IPS DF 6.9 (cell line): ENCODE results near the gene PKP1.

Experiments used
- DNase-seq: peaks from one replicate; pipeline ENCODE4 v3.0.0-alpha.2; 2013; ENCODE audit warnings: low read depth, low spot score
- H3K27ac ChIP-seq: one replicate; pipeline ENCODE4 v1.5.1; 2013; ENCODE audit warnings: low read length, control low read depth
- H3K27me3 ChIP-seq: 2 replicates; pipeline ENCODE4 v1.6.1; 2013; ENCODE audit warnings: mild to moderate bottlenecking, low read length; ENCODE audit not compliant: control insufficient read depth, insufficient read depth
- H3K36me3 ChIP-seq: 2 replicates; pipeline ENCODE4 v1.6.1; 2013; ENCODE audit warnings: low read length; ENCODE audit not compliant: control insufficient read depth, insufficient read depth
- H3K4me1 ChIP-seq: 2 replicates; pipeline ENCODE4 v1.6.1; 2013; ENCODE audit warnings: low read length; ENCODE audit not compliant: control insufficient read depth, insufficient read depth
- H3K4me3 ChIP-seq: 2 replicates; pipeline ENCODE4 v1.5.1; 2013; ENCODE audit warnings: mild to moderate bottlenecking, low read length
- H3K9me3 ChIP-seq: 2 replicates; pipeline ENCODE4 v1.6.1; 2013; ENCODE audit warnings: low read length, inconsistent platforms; ENCODE audit not compliant: control insufficient read depth, insufficient read depth
- WGBS: extraction: QIAGEN DNeasy Blood & Tissue Kit; methylation state at CpG from one replicate; pipeline ENCODE4 v1.1.7; 2013; ENCODE audit warnings: mixed read lengths, missing lambda C conversion rate; ENCODE audit not compliant: insufficient read length, insufficient coverage; 5-methylcytosine and 5-hydroxymethylcytosine counted together

Gene PKP1

DNA sequence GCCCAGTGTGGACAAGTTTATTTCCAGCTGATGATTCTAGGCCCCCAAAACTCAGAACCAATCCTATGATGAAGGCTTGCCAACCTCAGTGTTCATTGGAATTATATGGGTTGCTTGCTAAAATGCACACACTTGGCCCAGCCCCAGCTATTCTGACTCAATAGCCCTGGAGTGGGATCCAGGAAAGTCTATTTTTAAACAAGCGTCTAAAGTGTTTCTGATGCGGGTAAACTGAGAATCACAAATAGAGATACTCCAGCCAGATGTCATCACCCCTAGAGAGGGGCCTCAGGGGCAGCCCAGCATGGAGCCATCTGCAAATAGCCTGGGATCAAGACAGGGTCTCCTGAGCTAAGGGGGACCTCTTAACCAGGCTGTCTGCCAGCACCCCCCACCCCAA is 46.0 kb downstream of the PKP1 start:
- no peak for DNase-seq

DNA sequence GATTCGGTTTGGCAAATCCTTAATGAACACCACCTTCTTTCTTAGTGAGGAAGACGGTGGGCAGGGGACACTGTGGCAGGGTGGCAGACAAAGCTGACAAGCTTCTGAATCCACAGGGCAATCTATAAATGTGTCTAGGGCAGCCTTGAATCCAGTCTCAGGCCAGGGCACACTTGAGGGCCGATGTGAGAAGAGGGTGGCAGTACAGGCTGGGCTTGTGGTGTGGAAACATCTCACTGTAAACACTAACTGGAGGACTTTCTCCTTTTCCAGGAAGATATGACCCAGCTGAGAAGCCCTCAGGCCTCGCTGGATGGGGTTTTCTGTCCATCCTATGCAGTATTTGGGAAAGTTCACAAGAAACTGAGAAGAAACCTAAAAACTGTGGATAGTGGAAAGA is 46.5 kb downstream of the PKP1 start:
- no peaks in the 10 kb centered on the region for H3K27me3 ChIP-seq
- DNase-seq: no peak
- no peak overlapping the region for H3K4me3 ChIP-seq
- no peaks in the 10 kb centered on the region for H3K4me1 ChIP-seq
- H3K9me3 ChIP-seq: no peaks in the 10 kb centered on the region
- no peaks in the 10 kb centered on the region for H3K36me3 ChIP-seq
- WGBS: no CpG with 5 or more reads among the region's 4 CpGs
- H3K27ac ChIP-seq: no peak overlapping the region

More for the DNA sequence above, 46.0 kb downstream of the PKP1 start:
- Histone ChIP-seq H3K9me3 (no peaks in the 10 kb centered on the region), H3K4me1 (no peaks in the 10 kb centered on the region), H3K27me3 (no peaks in the 10 kb centered on the region), H3K27ac (no peak overlapping the region), H3K36me3 (no peaks in the 10 kb centered on the region), H3K4me3 (no peak overlapping the region)
- WGBS: no CpG with 5 or more reads among the region's 2 CpGs

DNA sequence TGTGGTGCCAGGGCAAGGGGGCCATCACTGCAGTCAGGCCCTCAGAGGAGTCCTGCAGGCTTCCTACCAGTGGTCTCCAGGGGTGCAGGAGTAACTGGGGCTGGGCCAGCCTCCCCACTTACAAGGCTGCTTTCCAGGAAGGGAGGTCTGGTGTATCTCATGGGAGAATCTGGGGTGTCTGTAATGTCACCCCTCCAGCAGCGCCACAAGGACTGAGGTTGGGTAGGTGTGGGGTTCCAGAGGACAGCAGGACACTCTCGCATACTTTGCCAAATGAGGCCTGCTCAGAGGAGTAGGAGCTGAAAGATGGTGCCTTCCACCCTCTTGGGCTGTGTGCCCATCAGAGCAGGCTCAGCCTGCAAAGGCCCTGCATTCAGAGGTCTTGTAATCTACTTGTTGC is 47.2 kb downstream of the PKP1 start:
- Histone ChIP-seq H3K4me3 (no peak overlapping the region), H3K27ac (no peak overlapping the region), H3K36me3 (no peaks in the 10 kb centered on the region), H3K9me3 (no peaks in the 10 kb centered on the region), H3K27me3 (no peaks in the 10 kb centered on the region), H3K4me1 (no peaks in the 10 kb centered on the region)
- DNase-seq: no peak
- WGBS: no CpG with 5 or more reads among the region's 2 CpGs

DNA sequence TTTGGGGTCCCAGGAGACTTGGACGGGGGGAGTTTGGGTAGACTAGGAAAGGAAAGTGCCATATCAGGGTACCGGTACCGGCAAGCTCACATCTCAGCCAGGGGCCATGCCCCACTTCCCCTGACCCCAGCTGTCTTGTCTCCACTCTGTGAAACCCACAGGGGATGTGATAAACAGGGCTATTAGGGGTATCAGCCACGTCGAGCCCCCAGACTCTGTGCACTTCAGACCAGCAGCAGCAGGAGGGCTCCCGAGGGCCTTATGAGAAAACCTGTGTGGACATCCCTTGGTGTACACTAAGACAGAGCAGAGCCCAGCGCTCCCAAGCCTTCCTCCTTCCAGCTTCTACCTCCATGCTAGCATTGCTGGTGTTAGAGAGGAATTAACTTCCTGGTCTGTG is 47.9 kb downstream of the PKP1 start:
- no CpG with 5 or more reads among the region's 7 CpGs for WGBS
- Histone ChIP-seq H3K27me3 (no peaks in the 10 kb centered on the region), H3K36me3 (no peaks in the 10 kb centered on the region), H3K4me1 (no peaks in the 10 kb centered on the region), H3K4me3 (no peak overlapping the region), H3K9me3 (no peaks in the 10 kb centered on the region), H3K27ac (no peak overlapping the region)
- DNase-seq: no peak

DNA sequence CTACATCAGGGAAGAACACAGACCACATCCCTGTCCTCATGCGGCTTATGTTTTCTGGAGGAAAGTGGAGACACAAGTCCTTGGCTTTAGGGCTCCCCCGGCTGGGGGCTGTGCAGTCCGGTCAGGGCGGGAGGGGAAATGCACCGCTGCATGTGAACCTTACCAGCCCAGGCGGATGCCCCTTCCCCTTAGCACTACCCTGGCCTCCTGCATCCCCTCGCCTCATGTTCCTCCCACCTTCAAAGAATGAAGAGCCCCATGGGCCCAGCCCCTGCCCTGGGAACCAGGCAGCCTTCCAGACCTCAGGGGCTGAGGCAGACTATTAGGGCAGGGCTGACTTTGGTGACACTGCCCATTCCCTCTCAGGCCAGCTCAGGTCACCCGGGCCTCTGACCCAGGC is 48.7 kb downstream of the PKP1 start:
- Histone ChIP-seq H3K4me3 (no peak overlapping the region), H3K4me1 (no peaks in the 10 kb centered on the region), H3K27me3 (no peaks in the 10 kb centered on the region), H3K27ac (no peak overlapping the region), H3K9me3 (no peaks in the 10 kb centered on the region), H3K36me3 (no peaks in the 10 kb centered on the region)
- DNase-seq: no peak
- no CpG with 5 or more reads among the region's 8 CpGs for WGBS

DNA sequence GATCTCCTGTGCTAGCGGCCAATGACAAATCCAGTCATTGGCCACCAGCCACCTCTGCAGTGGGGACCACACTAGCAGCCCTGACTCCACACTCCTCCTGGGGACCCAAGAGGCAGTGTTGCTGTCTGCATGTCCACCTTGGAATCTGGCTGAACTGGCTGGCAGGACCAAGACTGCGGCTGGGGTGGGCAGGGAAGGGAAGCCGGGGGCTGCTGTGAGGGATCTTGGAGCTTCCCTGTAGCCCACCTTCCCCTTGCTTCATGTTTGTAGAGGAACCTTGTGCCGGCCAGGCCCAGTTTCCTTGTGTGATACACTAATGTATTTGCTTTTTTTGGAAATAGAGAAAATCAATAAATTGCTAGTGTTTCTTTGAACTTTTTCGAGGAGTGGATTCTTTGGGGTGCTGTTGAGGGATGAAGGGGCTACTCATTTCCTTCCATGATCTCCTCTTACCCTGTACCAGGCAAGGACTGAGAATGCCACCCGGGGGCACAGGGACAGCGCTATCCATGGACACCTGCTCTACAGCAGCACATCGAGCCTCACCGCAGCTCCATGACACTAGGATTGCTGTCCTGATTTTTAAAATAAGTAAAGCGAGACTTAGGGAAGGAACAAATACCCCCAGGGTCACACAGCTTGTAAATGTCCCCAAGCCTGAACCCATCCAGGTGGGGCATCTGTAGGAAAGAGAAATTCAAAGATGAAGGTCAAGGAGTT is 49.5 kb downstream of the PKP1 start:
- no peaks in the 10 kb centered on the region for H3K4me1 ChIP-seq
- no peak for DNase-seq
- H3K4me3 ChIP-seq: no peak overlapping the region
- WGBS: no CpG with 5 or more reads among the region's 10 CpGs
- no peaks in the 10 kb centered on the region for H3K27me3 ChIP-seq
- H3K27ac ChIP-seq: no peak overlapping the region
- H3K36me3 ChIP-seq: no peaks in the 10 kb centered on the region
- no peaks in the 10 kb centered on the region for H3K9me3 ChIP-seq

DNA sequence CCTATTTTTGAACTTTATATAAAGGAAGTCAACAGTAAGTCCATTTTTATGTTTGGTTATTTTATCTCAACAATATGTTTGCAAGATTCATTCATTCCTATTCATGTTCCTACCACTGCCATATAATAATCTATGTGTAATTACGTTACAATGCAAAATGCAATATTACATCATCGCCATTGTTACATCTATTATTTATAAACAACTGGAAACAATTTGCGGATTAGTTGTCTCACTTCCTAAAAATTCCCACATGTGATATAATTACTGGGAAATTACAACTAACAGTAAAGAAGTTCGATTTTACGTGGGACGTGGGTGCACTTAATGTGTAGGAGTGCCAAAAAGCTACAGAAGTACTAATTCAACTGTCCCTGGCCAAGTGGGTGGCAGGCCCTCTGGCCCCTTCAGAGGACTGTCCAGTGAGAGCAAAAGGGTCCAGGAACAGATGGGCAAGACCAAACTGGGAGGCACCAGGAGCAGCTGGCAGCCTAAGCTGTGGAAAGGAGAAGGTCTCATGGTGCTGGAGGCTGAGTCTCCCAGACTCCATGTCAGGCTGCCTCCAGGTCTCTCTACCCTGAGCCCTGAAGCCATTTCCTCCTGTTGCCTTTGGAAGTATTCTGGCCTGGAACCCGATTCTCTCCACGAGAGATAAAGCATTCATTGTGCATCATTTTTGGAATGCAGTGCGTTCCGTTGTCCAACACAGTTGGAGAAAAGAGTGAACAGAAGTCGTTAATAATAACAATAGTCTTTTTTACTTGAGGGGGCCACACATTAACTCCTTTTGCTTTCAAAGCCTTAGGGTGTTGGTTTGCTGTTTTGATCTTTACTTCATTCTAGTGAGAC is 51.2 kb downstream of the PKP1 start:
- Histone ChIP-seq H3K9me3 (no peaks in the 10 kb centered on the region), H3K4me1 (no peaks in the 10 kb centered on the region), H3K27me3 (no peaks in the 10 kb centered on the region), H3K27ac (no peak overlapping the region), H3K36me3 (no peaks in the 10 kb centered on the region), H3K4me3 (no peak overlapping the region)
- no peak for DNase-seq
- no CpG with 5 or more reads among the region's 11 CpGs for WGBS

DNA sequence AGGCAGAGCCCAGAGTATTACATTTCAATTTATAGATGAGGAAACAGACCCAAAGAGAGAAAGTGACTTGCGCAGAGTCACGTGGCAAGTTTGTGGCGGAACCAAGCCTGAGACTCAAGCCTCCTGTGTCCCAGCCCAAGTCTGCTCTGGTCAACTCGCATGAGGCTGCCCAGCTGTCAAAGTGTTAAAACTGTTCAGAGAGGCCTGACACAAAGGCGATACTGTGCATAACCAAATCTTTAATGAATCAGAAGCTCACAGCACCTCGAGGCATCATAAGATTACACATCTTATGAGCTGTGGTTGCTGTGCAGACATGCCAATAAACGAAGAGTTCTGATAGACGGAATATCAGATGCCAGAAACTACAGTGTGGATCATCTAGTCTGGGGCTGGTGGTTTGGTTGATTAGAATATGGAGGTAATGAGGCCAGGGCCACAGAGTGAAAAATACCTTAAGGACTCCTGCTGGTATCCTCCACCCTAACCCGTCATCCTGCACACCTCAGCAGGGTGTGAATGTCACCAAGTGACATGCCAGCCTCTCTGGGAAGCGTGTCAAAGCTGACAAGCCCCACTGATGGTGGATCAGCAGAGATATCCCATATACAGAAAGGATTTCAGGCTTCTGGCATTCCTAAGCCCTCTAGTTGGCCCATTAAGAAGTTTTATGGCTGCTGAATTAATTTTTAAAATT is 52.0 kb downstream of the PKP1 start:
- no peak overlapping the region for H3K27ac ChIP-seq
- H3K36me3 ChIP-seq: no peaks in the 10 kb centered on the region
- no CpG with 5 or more reads among the region's 10 CpGs for WGBS
- H3K9me3 ChIP-seq: no peaks in the 10 kb centered on the region
- H3K27me3 ChIP-seq: no peaks in the 10 kb centered on the region
- DNase-seq: no peak
- H3K4me3 ChIP-seq: no peak overlapping the region
- H3K4me1 ChIP-seq: no peaks in the 10 kb centered on the region

DNA sequence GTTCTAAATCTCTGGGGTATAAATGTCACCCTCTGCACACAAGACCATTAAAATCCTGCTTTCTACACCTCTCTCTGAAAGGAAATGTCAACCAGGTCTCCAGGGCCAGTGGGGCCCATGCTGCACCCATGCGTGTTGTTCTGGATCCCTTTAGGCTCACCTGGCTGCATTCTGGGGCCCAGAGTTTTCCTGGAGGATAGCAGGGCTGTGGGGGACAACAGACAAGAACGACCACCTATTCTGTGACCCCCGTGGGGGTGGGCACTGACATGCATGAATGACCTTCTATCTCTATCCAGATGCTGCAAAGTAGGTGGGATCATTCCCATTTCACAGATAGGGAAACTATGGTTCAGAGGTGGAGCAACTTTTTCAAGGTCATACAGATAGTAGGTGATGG is 52.6 kb downstream of the PKP1 start:
- no peak for DNase-seq
- no peak overlapping the region for H3K4me3 ChIP-seq

DNA sequence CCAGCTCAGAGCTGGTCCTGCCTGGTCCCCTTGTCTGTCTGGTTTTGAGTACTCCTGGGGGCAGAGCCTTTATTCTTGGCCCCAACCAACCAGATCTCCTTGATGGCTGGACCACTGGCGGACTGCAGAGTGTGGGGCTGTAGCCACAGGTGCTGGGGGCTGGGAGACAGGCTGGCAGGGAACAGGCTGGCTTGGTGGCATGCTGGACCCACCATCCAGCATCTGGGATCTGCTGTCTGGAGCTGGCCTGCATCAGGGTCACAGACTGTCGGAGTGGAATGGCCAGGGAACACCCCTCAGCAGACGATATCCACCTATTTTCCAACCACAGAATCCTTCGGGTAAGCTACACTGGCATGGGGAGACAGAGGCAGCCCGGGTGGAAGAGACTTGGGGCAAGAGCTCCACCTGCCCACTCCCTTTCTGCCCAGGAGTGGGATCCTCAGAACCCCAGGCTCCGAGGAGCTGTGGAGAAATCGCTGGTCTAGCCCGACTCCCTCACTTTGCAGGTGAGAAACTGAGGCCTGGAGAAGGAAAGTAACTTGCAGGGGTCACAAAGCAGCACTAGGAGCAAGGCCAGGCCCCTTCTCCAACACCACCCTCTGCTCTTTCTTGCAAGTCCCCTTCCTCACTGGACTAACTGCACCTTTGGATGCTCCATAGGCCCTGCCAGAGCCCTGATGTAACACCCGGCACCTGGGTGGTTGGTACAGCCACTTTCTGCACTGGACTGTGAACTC is 53.6 kb downstream of the PKP1 start:
- H3K4me1 ChIP-seq: no peaks in the 10 kb centered on the region
- no peak overlapping the region for H3K4me3 ChIP-seq
- DNase-seq: no peak
- no peaks in the 10 kb centered on the region for H3K36me3 ChIP-seq
- H3K27me3 ChIP-seq: no peaks in the 10 kb centered on the region
- WGBS: no CpG with 5 or more reads among the region's 9 CpGs
- no peaks in the 10 kb centered on the region for H3K9me3 ChIP-seq
- no peak overlapping the region for H3K27ac ChIP-seq

More for the DNA sequence above, 52.6 kb downstream of the PKP1 start:
- Histone ChIP-seq H3K4me1 (no peaks in the 10 kb centered on the region), H3K36me3 (no peaks in the 10 kb centered on the region), H3K27me3 (no peaks in the 10 kb centered on the region), H3K27ac (no peak overlapping the region), H3K9me3 (no peaks in the 10 kb centered on the region)
- WGBS: no CpG with 5 or more reads among the region's 3 CpGs
